HG03097 (cell line): ENCODE results near the gene RIMBP3C.
A peak's percentile ranks its signal among the peaks of the same experiment; 100 is the strongest.
"Not testable (repeated sequence)": the region's sequence is repeated elsewhere in the genome, so short reads cannot be mapped to it uniquely, and the experiment has no call there.

Source experiments
- ATAC-seq: cut with Tn5 transposase; IDR thresholded peaks from one replicate; pipeline ENCODE4 v1.9.1; 2021; ENCODE audit not compliant: unreplicated experiment, low FRiP score

Gene RIMBP3C

GRCh38 chr22:21579474-21579851 lies 28.2 kb upstream of the RIMBP3C start:
- no peak for ATAC-seq

- ATAC-seq, result no peak
Measured at GRCh38 chr22:21573750-21574494, 22.7 kb upstream of the RIMBP3C start.

GRCh38 chr22:21573293-21573734 lies 22.1 kb upstream of the RIMBP3C start:
- ATAC-seq, result no peak

- ATAC-seq, result no peak
Measured at GRCh38 chr22:21571679-21572078, 20.4 kb upstream of the RIMBP3C start.

GRCh38 chr22:21570398-21570797 lies 19.1 kb upstream of the RIMBP3C start:
- no peak for ATAC-seq

- no peak for ATAC-seq
Measured at GRCh38 chr22:21569459-21570170, 18.4 kb upstream of the RIMBP3C start.

GRCh38 chr22:21569076-21569427 lies 17.8 kb upstream of the RIMBP3C start:
- ATAC-seq, result not testable (repeated sequence)

GRCh38 chr22:21568347-21569075 lies 17.2 kb upstream of the RIMBP3C start:
- no peak for ATAC-seq

GRCh38 chr22:21567456-21568346 lies 16.4 kb upstream of the RIMBP3C start, which contains the start of gene UBE2L3:
TSS of gene UBE2L3 (plus strand) at chr22:21567714. CDS start at chr22:21567745, 31 bp downstream.
- ATAC-seq, result no peak

- ATAC-seq, result no peak
Measured at GRCh38 chr22:21564411-21564810, 13.2 kb upstream of the RIMBP3C start.

- no peak for ATAC-seq
Measured at GRCh38 chr22:21563912-21564311, 12.7 kb upstream of the RIMBP3C start.

GRCh38 chr22:21560657-21561056 lies 9.4 kb upstream of the RIMBP3C start:
- not testable (repeated sequence) for ATAC-seq

GRCh38 chr22:21559345-21560125 lies 8.3 kb upstream of the RIMBP3C start:
- ATAC-seq, result not testable (repeated sequence)

- ATAC-seq, result peak; percentile 26
Measured at GRCh38 chr22:21550678-21551047, 598 bp downstream of the RIMBP3C start.

- peak; percentile 76 for ATAC-seq
Measured at GRCh38 chr22:21550008-21550677, 1.1 kb downstream of the RIMBP3C start.

- ATAC-seq, result not testable (repeated sequence)
Measured at GRCh38 chr22:21549558-21549957, 1.7 kb downstream of the RIMBP3C start.

GRCh38 chr22:21544432-21545322 lies 6.6 kb downstream of the RIMBP3C start:
- ATAC-seq, result not testable (repeated sequence)

GRCh38 chr22:21539862-21540261 lies 11.4 kb downstream of the RIMBP3C start:
- not testable (repeated sequence) for ATAC-seq
